ENCODE data around the gene TMEM184B. TPM values are rescaled to one million over a fixed set of nuclear protein-coding genes. Genes with fewer than 3 reads are reported as not detected.

The TMEM184B gene
- total RNA-seq, 2 donors from 2014 or later, result 76.0 to 137 TPM

GRCh38 chr22:38249301-38249700, 23.5 kb downstream of the TMEM184B start:
- Histone ChIP-seq H3K9me3 (no peaks in the 10 kb centered on the region), H3K36me3 (no peaks in the 10 kb centered on the region), H3K4me1 (replicated peaks) (no peaks in the 10 kb centered on the region), H3K4me3 (no peak overlapping the region), H3K27me3 (replicated peaks; ENCODE audit: insufficient read depth) (no peaks in the 10 kb centered on the region), H3K27ac (no peak overlapping the region)
- intact Hi-C loops (cut with DNase I), result no loop called here
- no peak for DNase-seq (ENCODE audit: low spot score)
- TF ChIP-seq CTCF (IDR thresholded peaks at IDR 0.05) (no peak), POLR2AphosphoS5 (IDR thresholded peaks at IDR 0.05) (no peak), POLR2A (IDR thresholded peaks at IDR 0.05) (no peak)
- 97% methylated on average over 3 of the region's 3 CpGs for WGBS

- Histone ChIP-seq H3K4me1 (replicated peaks) (no peaks in the 10 kb centered on the region), H3K36me3 (no peaks in the 10 kb centered on the region), H3K27ac (no peak overlapping the region), H3K9me3 (no peaks in the 10 kb centered on the region), H3K27me3 (replicated peaks; ENCODE audit: insufficient read depth) (no peaks in the 10 kb centered on the region), H3K4me3 (no peak overlapping the region)
- intact Hi-C loops (cut with DNase I), result no loop called here
- whole genome bisulfite sequencing, result over 99% methylated on average over 6 of the region's 6 CpGs
- TF ChIP-seq CTCF (IDR thresholded peaks at IDR 0.05) (no peak), POLR2AphosphoS5 (IDR thresholded peaks at IDR 0.05) (no peak), POLR2A (IDR thresholded peaks at IDR 0.05) (no peak)
- no peak for DNase-seq (ENCODE audit: low spot score)
Measured at GRCh38 chr22:38248280-38248679, 24.5 kb downstream of the TMEM184B start.

DNA sequence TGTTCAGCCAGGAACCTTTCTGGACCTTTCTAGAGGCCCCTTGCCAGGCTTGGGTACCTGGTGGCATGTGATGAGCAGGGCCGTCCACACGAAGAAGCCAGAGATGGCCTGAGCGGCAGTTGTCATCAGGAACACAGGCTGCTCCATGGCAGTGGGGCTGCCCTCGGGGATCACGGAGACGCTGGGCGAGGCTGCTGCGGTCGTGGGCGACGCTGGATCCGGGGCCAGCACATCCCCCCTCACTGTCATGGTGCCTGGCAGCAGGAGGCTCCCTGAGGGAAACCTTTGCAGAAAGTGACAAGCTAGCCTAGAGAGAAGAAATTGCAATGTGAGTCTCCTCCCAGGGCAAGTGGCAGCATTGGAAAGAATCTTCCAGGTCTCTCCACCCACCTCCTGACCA, 25.1 kb downstream of the TMEM184B start:
- 84% methylated on average over 12 of the region's 12 CpGs for WGBS
- Histone ChIP-seq H3K4me1 (replicated peaks) (no peaks in the 10 kb centered on the region), H3K4me3 (no peak overlapping the region), H3K27me3 (replicated peaks; ENCODE audit: insufficient read depth) (no peaks in the 10 kb centered on the region), H3K9me3 (no peaks in the 10 kb centered on the region), H3K27ac (peak overlapping the region in 1 of 2 donors; percentile 55), H3K36me3 (no peaks in the 10 kb centered on the region)
- intact Hi-C loops (cut with DNase I), result no loop called here
- TF ChIP-seq CTCF (IDR thresholded peaks at IDR 0.05) (no peak), POLR2A (IDR thresholded peaks at IDR 0.05) (no peak), POLR2AphosphoS5 (IDR thresholded peaks at IDR 0.05) (no peak)
- no peak for DNase-seq (ENCODE audit: low spot score)

- no peaks in the 10 kb centered on the region for H3K4me1 ChIP-seq (replicated peaks)
- H3K4me3 ChIP-seq, result no peak overlapping the region
- DNase-seq (ENCODE audit: low spot score), result no peak
- no peaks in the 10 kb centered on the region for H3K27me3 ChIP-seq (replicated peaks; ENCODE audit: insufficient read depth)
- H3K27ac ChIP-seq, result peak overlapping the region; percentile 49 to 55
- TF ChIP-seq POLR2AphosphoS5 (IDR thresholded peaks at IDR 0.05) (no peak), POLR2A (IDR thresholded peaks at IDR 0.05) (no peak), CTCF (IDR thresholded peaks at IDR 0.05) (no peak)
- intact Hi-C loops (cut with DNase I), result no loop called here
- no peaks in the 10 kb centered on the region for H3K9me3 ChIP-seq
- 46% methylated on average over 5 of the region's 5 CpGs for WGBS
- no peaks in the 10 kb centered on the region for H3K36me3 ChIP-seq
Measured at GRCh38 chr22:38246692-38247091, 26.1 kb downstream of the TMEM184B start.

DNA sequence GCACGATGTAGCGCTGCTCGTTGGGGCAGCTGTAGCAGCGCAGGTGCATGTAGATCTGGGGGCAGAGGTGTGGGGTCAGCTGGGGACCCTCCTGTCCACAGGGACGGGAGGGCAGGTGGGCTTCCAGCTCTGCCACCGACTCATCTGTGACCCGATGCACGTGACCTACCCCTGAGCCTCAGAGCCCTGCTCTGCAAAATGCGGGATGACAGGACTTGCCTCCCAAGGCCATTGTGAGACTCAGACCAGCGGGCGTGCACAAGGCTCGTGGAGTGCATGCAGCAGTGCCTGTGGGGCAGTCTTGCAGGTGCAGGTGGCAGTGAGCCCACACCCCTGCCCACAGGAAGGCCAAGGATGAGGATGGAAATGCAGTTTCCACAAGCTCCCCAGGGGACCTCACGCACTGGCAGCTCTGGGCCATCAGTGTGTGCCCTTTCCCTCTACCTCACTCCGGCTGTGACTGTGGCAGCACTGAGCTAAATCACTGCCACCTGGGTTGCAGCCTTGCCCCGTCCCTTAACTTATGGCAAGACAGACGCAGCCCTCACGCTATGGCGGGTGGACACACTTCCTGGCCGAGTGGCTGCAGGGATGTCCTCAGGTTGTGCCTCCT, 26.7 kb downstream of the TMEM184B start:
- Histone ChIP-seq H3K27me3 (replicated peaks; ENCODE audit: insufficient read depth) (no peaks in the 10 kb centered on the region), H3K4me1 (replicated peaks) (no peaks in the 10 kb centered on the region), H3K4me3 (no peak overlapping the region), H3K9me3 (no peaks in the 10 kb centered on the region), H3K27ac (peak overlapping the region; percentile 49 to 55), H3K36me3 (no peaks in the 10 kb centered on the region)
- TF ChIP-seq CTCF (IDR thresholded peaks at IDR 0.05), result no peak
- no peak for TF ChIP-seq POLR2AphosphoS5 (IDR thresholded peaks at IDR 0.05)
- DNase-seq (ENCODE audit: low spot score), result no peak
- intact Hi-C loops (cut with DNase I), result no loop called here
- WGBS, result 83% methylated on average over 19 of the region's 19 CpGs

All from prostate gland (tissue), 2 donors.